Measurements from ENCODE around the gene CSRNP3.
A peak's percentile ranks its signal among the peaks of the same experiment; 100 is the strongest.

CSRNP3 gene

GRCh38 chr2:165469417-165469816, at the start of gene CSRNP3:
Gene CSRNP3 (plus strand): TSS chr2:165469698. CDS start chr2:165595066, 125,368 bp downstream.
- DNase-seq: no peak

GRCh38 chr2:165420231-165420630, 49.3 kb upstream of the CSRNP3 start:
- DNase-seq: no peak

- DNase-seq: no peak
Measured at GRCh38 chr2:165423081-165423480, 46.4 kb upstream of the CSRNP3 start.

- DNase-seq: no peak
Measured at GRCh38 chr2:165425556-165425955, 43.9 kb upstream of the CSRNP3 start.

GRCh38 chr2:165427686-165428085, 41.8 kb upstream of the CSRNP3 start:
- no peak for DNase-seq

GRCh38 chr2:165428926-165429325, 40.6 kb upstream of the CSRNP3 start:
- DNase-seq: no peak

GRCh38 chr2:165431014-165431413, 38.5 kb upstream of the CSRNP3 start:
- DNase-seq: no peak

- no peak for DNase-seq
Measured at GRCh38 chr2:165432234-165432966, 37.1 kb upstream of the CSRNP3 start.

- DNase-seq: no peak
Measured at GRCh38 chr2:165434865-165435496, 34.5 kb upstream of the CSRNP3 start.

- DNase-seq: no peak
Measured at GRCh38 chr2:165435611-165436010, 33.9 kb upstream of the CSRNP3 start.

- no peak for DNase-seq
Measured at GRCh38 chr2:165436559-165436958, 32.9 kb upstream of the CSRNP3 start.

- DNase-seq: no peak
Measured at GRCh38 chr2:165440367-165440766, 29.1 kb upstream of the CSRNP3 start.

- DNase-seq: peak; percentile 4
Measured at GRCh38 chr2:165443511-165443910, 26.0 kb upstream of the CSRNP3 start.

- no peak for DNase-seq
Measured at GRCh38 chr2:165448406-165448805, 21.1 kb upstream of the CSRNP3 start.

- DNase-seq: no peak
Measured at GRCh38 chr2:165450156-165450555, 19.3 kb upstream of the CSRNP3 start.

GRCh38 chr2:165452327-165452726, 17.2 kb upstream of the CSRNP3 start:
- DNase-seq: no peak

GRCh38 chr2:165453561-165454094, 15.9 kb upstream of the CSRNP3 start:
- no peak for DNase-seq

GRCh38 chr2:165454905-165455304, 14.6 kb upstream of the CSRNP3 start:
- no peak for DNase-seq

- DNase-seq: no peak
Measured at GRCh38 chr2:165456027-165456426, 13.5 kb upstream of the CSRNP3 start.

- DNase-seq: no peak
Measured at GRCh38 chr2:165462443-165462842, 7.1 kb upstream of the CSRNP3 start.

GRCh38 chr2:165466386-165466785, 3.1 kb upstream of the CSRNP3 start:
- DNase-seq: no peak

GRCh38 chr2:165467921-165468320, 1.6 kb upstream of the CSRNP3 start:
- DNase-seq: no peak

- DNase-seq: no peak
Measured at GRCh38 chr2:165470361-165470760, 863 bp downstream of the CSRNP3 start.

GRCh38 chr2:165471349-165471950, 2.0 kb downstream of the CSRNP3 start:
- no peak for DNase-seq
